PC-9 (cell line): ENCODE measurements around the gene ROBO1.

ENCODE experiments used
- EZH2 ChIP-seq: fragments of 200-600 bp; sonication (generic); IDR thresholded peaks from 2 replicates; pipeline ENCODE4 v1.8.0; 2017; ENCODE audit warnings: antibody characterized with exemption, low read depth
- TF ChIP-seq, protein P1 (sequence below): fragments of 200-600 bp; sonication (generic); conservative IDR thresholded peaks from 2 replicates; pipeline ENCODE4 v1.6.1; 2017; ENCODE audit warnings: mixed run types, antibody characterized with exemption, mild to moderate bottlenecking, moderate library complexity

DNA sequence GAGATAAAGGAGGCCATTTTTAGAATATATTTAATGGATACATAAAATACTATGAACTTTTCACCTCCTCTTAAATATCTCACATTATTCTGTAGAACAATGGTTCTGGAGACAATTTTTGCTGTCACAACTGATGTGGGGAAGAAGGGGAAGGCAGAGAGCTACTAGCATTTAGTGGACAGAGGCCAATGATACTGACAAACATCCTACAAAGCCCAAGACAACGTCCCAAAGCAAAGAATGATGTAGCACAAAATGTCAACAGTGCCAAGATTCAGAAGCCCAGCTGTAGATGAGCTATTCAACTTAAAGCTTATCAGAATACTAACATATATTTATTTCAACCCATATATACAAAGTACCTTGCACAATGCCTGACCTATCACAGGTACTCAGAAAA is 1069.4 kb downstream of the ROBO1 start:
- TF ChIP-seq, protein P1, sequence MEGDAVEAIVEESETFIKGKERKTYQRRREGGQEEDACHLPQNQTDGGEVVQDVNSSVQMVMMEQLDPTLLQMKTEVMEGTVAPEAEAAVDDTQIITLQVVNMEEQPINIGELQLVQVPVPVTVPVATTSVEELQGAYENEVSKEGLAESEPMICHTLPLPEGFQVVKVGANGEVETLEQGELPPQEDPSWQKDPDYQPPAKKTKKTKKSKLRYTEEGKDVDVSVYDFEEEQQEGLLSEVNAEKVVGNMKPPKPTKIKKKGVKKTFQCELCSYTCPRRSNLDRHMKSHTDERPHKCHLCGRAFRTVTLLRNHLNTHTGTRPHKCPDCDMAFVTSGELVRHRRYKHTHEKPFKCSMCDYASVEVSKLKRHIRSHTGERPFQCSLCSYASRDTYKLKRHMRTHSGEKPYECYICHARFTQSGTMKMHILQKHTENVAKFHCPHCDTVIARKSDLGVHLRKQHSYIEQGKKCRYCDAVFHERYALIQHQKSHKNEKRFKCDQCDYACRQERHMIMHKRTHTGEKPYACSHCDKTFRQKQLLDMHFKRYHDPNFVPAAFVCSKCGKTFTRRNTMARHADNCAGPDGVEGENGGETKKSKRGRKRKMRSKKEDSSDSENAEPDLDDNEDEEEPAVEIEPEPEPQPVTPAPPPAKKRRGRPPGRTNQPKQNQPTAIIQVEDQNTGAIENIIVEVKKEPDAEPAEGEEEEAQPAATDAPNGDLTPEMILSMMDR: no peak
- TF ChIP-seq EZH2: no peak
